GM18505 (cell line): ENCODE data around the gene TSPAN5.
"Not testable (repeated sequence)": the region's sequence is repeated elsewhere in the genome, so short reads cannot be mapped to it uniquely, and the experiment has no call there.

Experiments
- ATAC-seq: cut with Tn5 transposase; IDR thresholded peaks from one replicate; pipeline ENCODE4 v1.9.1; 2021; ENCODE audit not compliant: unreplicated experiment
- POLR2A ChIP-seq: IDR thresholded peaks from 4 replicates; pipeline ENCODE4 v1.6.1; 2011; ENCODE audit warnings: borderline replicate concordance; ENCODE audit not compliant: insufficient read depth, insufficient read length; ENCODE audit errors: extremely low read depth

TSPAN5 gene

DNA sequence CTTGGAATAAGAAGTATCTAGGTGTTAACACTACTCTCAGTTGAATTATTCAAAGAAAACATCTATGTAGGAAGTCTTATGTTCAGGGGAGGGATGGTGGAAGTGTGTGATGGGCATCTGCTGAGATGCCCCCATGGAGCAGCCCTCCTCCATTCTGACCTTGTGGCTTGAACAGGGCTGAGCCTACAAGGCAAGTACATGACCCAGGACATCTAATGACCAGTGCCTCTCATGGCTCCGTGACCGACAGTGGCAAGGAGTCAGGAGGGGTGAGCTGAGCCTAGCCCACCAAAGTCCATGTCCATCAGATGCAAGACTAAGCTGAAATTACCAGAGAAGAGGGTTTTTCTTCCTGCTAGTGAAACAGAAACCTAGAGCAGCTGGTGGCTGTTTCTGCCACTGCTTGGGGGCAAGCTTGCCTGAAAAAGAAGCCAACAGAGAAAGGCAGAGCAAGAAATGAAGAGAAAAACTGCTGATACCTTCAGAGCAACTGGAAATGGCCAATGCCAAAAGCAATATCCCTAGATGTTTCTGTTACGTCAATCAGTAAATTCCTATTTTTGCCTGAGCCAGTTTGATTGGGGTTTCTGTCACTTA, 113.5 kb downstream of the TSPAN5 start:
- TF ChIP-seq POLR2A: no peak
- no peak for ATAC-seq

DNA sequence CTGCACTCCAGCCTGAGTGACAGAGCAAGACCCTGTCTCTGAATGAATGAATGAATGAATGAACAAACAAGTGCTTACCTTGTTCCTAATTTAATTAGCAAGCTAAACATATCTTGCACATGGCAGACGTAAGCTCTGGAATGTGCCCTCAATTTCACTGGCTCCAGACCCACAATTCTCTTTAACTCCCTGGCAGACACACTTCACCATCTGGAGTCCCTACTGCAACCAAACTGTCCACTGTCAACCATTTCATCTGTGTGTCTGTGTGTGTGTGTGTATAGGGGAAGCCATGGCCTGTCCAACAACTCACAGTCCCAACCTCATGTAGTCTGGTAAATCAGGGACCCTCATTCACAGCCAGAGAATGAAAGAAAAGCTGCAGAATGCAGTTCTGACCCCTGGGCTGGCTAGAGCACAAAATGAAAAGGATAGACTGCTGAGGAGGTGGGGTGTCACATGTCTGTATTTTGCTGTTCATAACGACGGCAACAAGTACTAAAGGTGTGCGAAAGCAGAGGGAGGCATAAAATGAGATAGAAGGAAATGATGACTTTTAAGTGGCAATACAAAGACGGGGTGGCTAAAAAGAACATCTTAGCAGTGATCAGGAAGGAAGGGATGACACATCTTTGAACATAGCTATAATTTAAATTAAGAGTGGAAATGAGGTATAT, 114.1 kb downstream of the TSPAN5 start:
- no peak for ATAC-seq
- no peak for TF ChIP-seq POLR2A

DNA sequence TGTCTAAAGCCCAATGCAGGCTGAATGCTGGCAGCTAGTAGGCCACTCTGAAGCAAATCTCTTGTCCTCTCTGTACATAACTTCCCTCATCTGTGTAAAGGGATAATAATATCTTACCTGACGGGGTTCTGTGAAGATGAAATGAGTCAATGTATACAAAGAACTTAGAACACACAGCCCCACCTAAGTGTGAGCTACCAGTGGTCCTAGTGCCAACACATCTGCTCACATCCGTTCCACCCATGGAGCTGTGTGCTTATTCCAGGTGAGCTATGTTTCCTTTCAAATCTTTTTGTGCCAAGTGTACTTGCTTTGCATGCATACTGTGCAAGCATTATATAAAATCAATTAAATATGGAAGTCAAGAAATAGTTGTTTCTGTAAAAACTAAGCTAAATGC, 116.4 kb downstream of the TSPAN5 start:
- ATAC-seq: no peak
- no peak for TF ChIP-seq POLR2A

DNA sequence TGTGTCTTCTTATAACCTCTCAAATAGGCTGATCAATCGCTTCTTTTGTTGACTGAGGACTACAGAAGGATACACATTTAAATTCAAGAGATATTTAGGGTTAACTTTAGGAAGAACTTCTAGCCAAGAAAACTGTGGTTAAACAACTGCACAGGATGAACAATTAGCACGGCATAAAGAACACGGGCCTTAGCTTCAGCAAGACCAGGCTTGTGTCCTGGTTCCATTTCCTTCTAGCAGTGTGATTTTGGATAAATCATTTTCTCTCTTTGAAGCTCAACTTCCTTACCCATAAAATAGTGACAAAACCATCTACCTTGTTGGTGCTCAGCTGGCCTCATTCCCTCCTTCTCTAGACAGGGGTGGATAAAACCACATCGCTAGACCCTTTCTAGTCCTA, 117.6 kb downstream of the TSPAN5 start:
- no peak for TF ChIP-seq POLR2A
- ATAC-seq: no peak

DNA sequence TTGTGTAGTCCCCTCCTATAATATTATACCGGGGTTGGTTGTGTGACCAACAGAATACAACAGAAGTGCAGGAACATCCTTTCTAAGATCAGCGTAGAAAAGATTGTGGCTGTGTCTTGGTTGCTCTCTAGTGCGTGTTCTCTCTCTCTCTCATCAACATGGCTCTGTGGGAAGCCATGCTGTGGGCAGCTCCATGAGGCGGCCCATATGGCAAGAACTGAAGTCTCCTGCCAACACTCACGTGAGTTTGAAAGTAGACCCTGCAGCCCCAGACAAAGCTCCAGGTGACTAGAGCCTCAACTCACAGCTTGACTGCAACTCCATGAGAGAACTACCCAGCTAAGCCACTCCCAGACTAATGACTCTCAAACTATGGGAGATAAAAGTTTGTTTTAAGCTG, 118.7 kb downstream of the TSPAN5 start:
- no peak for TF ChIP-seq POLR2A
- ATAC-seq: no peak

DNA sequence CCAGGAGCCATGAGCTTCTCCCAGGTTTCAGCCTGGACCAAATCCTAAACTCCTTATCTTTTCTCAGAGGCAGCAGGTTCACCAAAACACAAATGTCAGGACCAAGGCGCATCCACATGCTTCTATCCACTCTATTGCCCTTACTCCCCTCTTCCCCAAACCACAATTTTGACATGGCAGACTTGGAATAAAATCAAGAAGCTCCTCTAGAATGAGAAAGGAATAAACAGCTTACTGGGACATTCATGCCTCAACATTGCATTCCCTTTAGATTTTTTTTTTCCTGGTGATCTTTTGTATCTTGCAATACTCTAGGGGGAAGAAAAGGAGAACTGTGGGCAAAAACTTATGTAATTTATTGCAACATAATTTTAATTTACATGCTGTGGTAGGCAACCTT, 119.1 kb downstream of the TSPAN5 start:
- TF ChIP-seq POLR2A: no peak

DNA sequence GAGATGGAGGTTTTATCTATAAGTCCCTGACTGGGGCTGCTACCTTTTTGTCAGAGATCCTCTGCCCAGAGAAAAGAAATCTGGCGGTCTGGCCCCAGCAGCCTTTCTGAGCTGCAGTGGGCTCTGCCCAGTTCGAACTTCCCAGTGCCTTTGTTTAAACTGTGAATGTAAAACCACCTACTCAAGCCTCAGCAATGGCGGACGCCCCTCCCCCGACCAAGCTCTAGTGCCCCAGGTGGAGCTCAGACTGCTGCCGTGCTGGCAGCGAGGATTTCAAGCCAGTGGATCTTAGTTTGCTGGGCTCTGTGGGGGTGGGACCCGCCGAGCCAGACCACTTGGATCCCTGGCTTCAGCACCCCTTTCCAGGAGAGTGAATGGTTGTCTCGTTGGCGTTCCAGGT, 121.8 kb downstream of the TSPAN5 start:
- no peak for TF ChIP-seq POLR2A
- ATAC-seq: no peak

More for the DNA sequence above, 119.1 kb downstream of the TSPAN5 start:
- ATAC-seq: no peak

DNA sequence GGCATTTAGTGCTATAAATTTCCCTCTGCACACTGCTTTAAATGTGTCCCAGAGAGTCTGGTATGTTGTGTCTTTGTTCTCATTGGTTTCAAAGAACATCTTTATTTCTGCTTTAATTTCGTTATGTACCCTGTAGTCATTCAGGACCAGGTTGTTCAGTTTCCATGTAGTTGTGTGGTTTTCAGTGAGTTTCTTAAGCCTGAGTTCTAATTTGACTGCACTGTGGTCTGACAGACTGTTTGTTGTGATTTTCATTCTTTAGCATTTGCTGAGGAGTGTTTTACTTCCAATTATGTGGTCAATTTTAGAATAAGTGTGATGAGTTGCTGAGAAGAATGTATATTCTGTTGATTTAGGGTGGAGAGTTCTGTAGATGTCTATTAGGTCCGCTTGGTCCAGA, 124.3 kb downstream of the TSPAN5 start:
- not testable (repeated sequence) for ATAC-seq

DNA sequence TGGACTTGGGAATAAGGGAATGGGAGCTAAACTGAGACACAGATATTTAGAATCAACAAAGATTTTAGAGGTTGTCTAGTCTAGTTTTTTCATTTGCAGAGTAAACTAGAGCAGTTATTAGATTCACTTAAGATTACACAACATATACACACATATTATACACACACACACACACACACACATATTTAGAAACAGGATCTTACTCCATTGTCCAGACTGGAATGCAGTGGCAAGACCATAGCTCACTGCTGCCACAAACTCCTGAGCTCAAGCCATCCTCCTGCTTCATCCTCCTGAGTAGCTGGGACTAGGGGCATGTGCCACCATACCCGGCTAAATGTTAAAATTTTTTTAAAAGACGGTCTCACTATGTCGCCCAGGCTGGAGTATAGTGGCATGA, 127.8 kb downstream of the TSPAN5 start:
- TF ChIP-seq POLR2A: no peak
- ATAC-seq: no peak

DNA sequence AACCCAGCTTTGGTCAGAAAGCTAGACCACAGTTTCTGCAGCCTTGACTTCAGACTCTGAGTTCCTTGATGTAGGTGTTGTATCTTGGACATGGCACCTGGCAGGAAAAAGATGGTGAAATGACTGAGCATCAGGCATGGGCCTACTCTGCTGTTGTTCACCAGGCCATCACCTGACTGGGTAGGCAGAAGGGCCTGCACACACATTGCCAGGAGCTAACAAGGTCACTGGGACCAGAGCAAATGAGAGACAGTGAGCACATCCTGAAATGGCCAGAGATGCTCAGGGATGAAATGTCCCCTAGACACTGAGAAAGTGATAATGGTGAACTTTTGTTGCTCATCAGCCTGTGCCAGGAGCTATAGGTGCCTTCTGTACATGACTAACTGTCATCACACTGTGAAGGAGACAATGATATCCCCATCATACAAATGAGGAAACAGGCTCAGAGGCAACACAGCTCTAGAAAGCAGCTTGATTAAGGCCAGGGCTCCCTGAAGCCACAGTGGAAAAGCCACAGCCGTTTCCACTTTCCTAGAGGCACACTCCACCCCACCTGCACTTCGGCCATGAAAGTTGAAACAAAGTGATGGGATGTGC, 128.3 kb downstream of the TSPAN5 start:
- ATAC-seq: no peak
- TF ChIP-seq POLR2A: no peak

DNA sequence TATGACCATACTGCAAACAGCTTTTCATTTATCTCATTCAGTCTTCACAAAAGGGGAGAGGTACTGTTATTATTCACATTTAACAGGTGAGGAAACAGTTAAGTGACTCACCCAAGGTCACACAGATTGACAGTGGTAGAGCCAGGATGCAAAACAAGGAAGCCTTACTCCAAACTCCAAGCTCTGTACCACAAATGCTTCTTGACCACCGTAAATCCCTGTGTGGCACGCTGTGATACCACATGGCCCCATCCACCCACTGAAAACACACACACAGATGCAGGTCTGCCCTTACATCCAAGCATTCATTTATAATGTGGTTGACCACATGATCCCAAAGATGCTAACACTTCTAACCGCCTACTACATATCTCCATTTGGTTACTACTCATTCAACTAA, 129.5 kb downstream of the TSPAN5 start:
- no peak for TF ChIP-seq POLR2A
- no peak for ATAC-seq

DNA sequence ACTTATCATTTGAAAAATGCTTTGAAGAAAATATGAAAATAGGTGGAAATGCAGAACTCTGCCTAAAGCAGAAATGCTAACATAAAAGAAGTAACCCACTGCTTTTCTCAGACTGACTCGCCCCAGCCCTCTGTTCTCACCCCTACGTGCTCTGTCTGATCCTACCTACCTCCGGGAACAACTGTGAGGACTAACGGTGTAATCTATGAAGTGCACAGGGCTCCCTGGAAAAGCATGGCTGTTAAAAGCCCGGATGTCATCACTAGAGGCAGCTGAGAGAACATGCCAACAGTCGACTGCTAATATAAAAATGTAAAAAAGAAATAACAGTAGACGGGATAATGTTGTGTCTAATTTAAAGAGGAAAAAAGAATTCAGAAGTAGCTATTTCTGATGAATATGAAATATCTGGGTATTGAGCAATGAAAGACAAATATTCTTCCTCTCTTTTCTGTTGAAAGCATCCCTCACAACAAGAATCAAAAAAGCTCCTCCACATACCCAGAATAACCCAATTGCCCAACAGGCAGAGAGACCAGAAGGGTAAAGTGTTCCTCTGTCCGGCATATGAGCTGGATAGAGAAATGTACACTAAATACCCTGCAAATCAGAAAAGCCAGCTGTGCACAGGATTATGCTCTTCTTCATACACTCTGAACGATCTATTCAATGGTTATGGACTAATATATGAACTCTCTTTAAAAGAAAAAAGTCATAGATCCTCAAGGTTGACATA, 130.7 kb downstream of the TSPAN5 start:
- ATAC-seq: no peak
- no peak for TF ChIP-seq POLR2A

DNA sequence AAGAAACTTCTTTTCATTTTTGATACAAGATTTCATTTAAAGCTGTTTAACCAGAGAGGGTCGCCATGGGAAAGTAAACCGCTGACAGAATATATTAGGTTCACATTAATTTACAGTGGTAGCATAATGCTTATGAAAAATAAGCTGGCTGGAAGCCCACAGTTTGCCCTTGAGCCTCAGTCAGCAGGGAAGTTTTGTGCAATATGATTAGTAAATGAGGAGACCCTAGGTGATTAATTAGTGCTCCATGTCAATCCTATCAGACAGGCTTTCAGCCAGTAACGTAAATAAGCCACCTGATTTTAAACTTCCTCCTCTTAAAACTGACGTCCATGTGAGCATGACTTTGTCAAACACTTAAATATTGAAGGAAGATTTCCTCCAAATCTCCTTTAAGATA, 134.2 kb downstream of the TSPAN5 start:
- ATAC-seq: no peak
- no peak for TF ChIP-seq POLR2A
